ENCODE data around the gene PTGER1. TPM values are rescaled to one million over a fixed set of nuclear protein-coding genes. Genes with fewer than 3 reads are reported as not detected.
A peak's percentile ranks its signal among the peaks of the same experiment; 100 is the strongest.

Gene PTGER1
- total and polyA plus RNA-seq, 9 of the 15 experiments (the other 6 are each of a cell fraction or from before 2014, with no cell fraction given) = 0.06 to 0.36 (median 0.31) TPM; not detected in 5

DNA sequence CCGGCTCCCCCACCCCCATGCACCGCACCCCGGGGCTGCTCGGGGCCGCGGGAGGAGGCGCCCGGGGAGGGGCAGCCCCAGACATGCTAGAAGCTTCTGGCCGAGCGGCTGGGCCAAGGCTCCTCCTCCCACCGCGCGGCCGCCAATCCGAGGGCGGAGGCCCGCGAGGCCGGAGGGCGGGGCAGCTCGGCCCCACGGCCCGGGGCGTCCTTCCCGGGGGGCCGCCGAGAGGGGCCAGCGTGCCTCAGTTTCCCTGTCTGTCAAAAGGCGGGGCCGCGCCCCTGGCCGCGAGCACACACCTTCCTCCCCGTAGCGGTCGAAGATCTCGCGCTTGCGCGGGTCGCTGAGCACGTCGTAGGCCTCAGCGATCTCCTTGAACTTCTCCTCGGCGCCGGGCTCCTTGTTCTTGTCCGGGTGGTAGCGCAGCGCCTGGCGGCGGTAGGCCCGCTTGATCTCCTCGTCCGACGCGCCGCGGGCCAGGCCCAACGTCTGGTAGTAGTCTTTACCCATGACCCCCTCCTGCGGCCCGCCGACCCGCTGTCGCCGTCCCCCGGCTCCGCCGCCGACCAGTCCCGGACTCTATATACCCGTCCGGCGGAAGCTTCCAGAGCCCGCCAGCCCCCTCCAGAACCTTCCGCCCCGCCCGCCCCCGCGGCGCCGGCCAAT lies 42.8 kb upstream of the PTGER1 start, which contains the start of gene DNAJB1 (continued):
- TF ChIP-seq SAFB2 (IDR thresholded peaks at IDR 0.05; ENCODE audit: borderline replicate concordance, low read depth, low read length, severe bottlenecking) (no peak), NR2F6 (CRISPR knock-in tag; IDR thresholded peaks at IDR 0.05) (no peak), MED1 (CRISPR knock-in tag; IDR thresholded peaks at IDR 0.05; ENCODE audit: borderline replicate concordance) (no peak), GABPB2 (CRISPR knock-in tag; conservative IDR thresholded peaks at IDR 0.05) (no peak), ZEB2 (IDR thresholded peaks at IDR 0.05) (no peak), TRIM24 (IDR thresholded peaks at IDR 0.05) (no peak), MTA2 (IDR thresholded peaks at IDR 0.05; ENCODE audit: low read depth) (no peak), CBFA2T2 (conservative IDR thresholded peaks at IDR 0.05) (no peak), TCF7L2 (IDR thresholded peaks at IDR 0.05; ENCODE audit: low read depth, low read length) (no peak), ZNF24 (IDR thresholded peaks at IDR 0.05) (no peak), ZNF121 (CRISPR knock-in tag; conservative IDR thresholded peaks at IDR 0.05) (no peak), BACH1 (tag; IDR thresholded peaks at IDR 0.05) (no peak), ZNF444 (CRISPR knock-in tag; IDR thresholded peaks at IDR 0.05) (no peak), RBM22 (IDR thresholded peaks at IDR 0.05; ENCODE audit: low read depth, low read length, poor library complexity, severe bottlenecking) (peak; percentile 87), PURB (CRISPR knock-in tag; IDR thresholded peaks at IDR 0.05; ENCODE audit: low read depth) (no peak), FUS (optimal IDR thresholded peaks at IDR 0.05; ENCODE audit: low read depth, low read length) (no peak), ZFX (CRISPR knock-in tag; IDR thresholded peaks at IDR 0.05) (peak; percentile 97), ELF1 (tag; IDR thresholded peaks at IDR 0.05) (no peak; the same call in 1 of the 2 replicates), FOXK1 (CRISPR knock-in tag; IDR thresholded peaks at IDR 0.05; ENCODE audit: borderline replicate concordance) (no peak)
- TF ChIP-seq, protein P1, sequence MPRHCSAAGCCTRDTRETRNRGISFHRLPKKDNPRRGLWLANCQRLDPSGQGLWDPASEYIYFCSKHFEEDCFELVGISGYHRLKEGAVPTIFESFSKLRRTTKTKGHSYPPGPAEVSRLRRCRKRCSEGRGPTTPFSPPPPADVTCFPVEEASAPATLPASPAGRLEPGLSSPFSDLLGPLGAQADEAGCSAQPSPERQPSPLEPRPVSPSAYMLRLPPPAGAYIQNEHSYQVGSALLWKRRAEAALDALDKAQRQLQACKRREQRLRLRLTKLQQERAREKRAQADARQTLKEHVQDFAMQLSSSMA (CRISPR knock-in tag; IDR thresholded peaks at IDR 0.05) = peak; percentile 85
- TF ChIP-seq, protein P2, sequence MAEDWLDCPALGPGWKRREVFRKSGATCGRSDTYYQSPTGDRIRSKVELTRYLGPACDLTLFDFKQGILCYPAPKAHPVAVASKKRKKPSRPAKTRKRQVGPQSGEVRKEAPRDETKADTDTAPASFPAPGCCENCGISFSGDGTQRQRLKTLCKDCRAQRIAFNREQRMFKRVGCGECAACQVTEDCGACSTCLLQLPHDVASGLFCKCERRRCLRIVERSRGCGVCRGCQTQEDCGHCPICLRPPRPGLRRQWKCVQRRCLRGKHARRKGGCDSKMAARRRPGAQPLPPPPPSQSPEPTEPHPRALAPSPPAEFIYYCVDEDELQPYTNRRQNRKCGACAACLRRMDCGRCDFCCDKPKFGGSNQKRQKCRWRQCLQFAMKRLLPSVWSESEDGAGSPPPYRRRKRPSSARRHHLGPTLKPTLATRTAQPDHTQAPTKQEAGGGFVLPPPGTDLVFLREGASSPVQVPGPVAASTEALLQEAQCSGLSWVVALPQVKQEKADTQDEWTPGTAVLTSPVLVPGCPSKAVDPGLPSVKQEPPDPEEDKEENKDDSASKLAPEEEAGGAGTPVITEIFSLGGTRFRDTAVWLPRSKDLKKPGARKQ (CRISPR knock-in tag; IDR thresholded peaks at IDR 0.05) = no peak
- TF ChIP-seq, protein P3, sequence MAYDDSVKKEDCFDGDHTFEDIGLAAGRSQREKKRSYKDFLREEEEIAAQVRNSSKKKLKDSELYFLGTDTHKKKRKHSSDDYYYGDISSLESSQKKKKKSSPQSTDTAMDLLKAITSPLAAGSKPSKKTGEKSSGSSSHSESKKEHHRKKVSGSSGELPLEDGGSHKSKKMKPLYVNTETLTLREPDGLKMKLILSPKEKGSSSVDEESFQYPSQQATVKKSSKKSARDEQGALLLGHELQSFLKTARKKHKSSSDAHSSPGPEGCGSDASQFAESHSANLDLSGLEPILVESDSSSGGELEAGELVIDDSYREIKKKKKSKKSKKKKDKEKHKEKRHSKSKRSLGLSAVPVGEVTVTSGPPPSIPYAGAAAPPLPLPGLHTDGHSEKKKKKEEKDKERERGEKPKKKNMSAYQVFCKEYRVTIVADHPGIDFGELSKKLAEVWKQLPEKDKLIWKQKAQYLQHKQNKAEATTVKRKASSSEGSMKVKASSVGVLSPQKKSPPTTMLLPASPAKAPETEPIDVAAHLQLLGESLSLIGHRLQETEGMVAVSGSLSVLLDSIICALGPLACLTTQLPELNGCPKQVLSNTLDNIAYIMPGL (CRISPR knock-in tag; IDR thresholded peaks at IDR 0.05) = no peak
- TF ChIP-seq, protein P4, sequence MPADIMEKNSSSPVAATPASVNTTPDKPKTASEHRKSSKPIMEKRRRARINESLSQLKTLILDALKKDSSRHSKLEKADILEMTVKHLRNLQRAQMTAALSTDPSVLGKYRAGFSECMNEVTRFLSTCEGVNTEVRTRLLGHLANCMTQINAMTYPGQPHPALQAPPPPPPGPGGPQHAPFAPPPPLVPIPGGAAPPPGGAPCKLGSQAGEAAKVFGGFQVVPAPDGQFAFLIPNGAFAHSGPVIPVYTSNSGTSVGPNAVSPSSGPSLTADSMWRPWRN (IDR thresholded peaks at IDR 0.05; ENCODE audit: low read depth) = no peak
